ENCODE measurements around the gene BEST1.

BEST1 gene

DNA sequence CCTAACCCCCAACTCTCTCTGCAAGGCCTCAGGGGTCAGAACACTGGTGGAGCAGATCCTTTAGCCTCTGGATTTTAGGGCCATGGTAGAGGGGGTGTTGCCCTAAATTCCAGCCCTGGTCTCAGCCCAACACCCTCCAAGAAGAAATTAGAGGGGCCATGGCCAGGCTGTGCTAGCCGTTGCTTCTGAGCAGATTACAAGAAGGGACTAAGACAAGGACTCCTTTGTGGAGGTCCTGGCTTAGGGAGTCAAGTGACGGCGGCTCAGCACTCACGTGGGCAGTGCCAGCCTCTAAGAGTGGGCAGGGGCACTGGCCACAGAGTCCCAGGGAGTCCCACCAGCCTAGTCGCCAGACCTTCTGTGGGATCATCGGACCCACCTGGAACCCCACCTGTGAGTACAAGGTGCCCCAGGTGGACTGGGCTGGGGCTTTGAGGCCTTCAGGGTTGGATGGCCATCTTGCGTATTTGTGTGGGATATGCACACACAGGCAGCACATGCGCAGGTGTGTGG is at the start of gene BEST1:
Gene BEST1, plus strand, starts transcription at position 317 of the 513 bp plus-strand sequence. CDS start 1,456 bp downstream, outside the sequence.
- DNase-seq: no peak

DNA sequence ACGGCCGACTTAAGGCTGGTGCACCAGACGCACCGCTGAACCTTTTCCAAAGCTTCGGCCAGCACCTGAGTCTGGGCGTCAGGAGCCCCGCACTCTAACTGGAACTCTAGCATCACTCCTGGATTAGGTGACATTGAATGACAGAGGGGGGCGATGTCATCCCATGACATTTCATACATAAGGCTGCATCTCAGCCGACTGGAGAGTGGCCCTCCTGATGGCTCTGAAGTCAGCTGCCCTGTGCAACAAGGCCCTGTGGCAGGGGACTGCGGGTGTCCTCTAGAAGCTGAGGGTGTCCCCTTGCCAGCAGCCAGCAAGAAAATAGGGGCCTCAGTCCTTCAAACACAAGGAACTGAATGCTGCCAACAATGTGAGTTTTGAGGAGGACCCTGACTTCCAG is 48.8 kb upstream of the BEST1 start:
- no peak for DNase-seq

DNA sequence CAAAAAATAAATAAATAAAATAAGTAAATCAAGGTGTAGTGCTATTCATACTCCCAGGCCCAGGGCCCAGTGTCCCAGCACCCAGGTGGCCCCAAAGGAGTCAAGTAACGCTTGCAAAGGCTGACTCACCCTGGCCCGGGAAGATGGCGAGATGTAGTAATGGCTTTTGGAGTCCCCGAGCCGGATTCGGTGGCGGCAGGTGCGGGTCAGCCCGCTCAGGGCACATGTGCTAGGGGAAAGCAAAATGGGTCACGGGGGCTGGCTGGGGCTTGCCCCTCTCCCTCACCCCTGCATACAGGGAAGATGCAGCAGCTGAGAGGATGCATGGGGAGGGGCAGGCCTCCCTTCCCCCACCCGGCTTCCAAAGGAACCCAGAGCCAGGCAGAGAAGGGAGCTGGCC is 47.8 kb upstream of the BEST1 start:
- no peak for DNase-seq

DNA sequence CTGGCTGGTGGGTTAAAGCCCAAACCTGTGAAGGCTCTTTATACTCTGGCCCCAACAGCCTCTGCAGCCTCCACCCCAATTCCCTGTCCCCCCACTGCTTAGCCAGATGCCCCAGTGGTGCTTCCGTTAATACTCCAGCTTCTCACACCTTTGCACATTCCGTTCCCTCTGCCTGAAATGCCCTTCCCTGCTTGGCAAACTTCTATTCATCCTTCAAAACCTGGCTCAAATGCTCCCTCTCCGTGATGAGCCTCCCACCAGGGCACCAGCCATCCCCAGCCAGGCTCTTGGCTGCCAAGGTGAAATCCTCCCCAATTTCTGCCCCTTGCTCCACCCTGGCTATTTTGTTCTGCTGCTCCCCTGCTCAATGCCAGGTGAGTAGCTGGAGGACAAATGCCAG is 46.3 kb upstream of the BEST1 start:
- no peak for DNase-seq

DNA sequence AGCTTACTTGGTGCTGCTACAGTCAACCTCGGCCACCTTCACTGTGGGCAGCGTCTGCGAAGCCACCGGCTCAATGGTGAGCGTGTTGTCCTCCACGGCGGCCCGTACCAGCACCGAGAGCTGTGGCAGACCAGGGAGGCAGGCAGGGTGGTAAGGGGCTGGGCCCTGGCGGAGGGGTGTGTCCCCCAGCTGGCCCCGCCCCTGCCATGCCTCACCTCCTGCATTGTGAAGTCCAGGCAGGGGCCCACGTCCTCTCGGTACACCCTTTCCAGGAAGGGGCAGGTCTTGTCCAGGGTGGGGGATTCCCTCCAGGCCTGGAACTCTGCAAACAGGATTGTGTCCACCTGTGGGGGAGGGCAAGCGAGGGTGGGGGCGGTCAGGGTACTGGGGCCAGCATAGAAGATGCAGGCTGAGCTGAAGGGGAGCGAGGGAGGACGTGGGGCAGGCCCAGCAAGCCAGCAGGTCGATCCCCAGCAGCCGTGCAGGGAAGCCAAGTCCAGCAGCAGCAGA is 45.6 kb upstream of the BEST1 start:
- no peak for DNase-seq

DNA sequence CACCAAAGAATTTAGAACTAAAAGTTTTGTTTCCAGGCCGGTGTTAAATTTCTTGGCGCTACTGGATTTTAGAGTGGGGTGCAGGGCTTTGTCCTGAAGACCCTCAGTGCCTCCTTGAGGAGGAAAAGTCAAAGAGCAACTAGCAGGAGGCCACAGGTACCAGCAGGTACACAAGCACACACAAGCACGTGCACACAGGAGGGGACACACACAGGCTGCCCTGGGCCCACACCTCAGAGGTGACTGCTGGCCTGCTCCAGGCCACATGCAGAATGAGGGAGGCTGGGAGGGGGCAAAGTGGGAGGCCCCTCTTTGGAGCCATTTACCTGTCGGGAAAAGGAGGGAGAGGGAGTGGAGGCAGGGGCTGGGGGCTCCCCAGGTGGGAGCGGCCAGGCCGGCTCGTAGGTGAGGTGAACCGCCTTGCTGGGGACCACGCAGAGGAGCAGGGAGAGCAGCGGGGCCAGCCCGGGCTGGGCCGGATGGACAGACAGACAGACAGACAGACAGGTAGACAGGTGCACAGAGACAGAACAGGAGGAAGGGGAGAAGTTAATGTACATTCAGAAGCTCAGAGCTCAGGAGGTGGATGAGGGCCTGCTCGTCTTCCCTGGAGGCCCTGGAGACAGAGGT is 45.0 kb upstream of the BEST1 start:
- DNase-seq: no peak

DNA sequence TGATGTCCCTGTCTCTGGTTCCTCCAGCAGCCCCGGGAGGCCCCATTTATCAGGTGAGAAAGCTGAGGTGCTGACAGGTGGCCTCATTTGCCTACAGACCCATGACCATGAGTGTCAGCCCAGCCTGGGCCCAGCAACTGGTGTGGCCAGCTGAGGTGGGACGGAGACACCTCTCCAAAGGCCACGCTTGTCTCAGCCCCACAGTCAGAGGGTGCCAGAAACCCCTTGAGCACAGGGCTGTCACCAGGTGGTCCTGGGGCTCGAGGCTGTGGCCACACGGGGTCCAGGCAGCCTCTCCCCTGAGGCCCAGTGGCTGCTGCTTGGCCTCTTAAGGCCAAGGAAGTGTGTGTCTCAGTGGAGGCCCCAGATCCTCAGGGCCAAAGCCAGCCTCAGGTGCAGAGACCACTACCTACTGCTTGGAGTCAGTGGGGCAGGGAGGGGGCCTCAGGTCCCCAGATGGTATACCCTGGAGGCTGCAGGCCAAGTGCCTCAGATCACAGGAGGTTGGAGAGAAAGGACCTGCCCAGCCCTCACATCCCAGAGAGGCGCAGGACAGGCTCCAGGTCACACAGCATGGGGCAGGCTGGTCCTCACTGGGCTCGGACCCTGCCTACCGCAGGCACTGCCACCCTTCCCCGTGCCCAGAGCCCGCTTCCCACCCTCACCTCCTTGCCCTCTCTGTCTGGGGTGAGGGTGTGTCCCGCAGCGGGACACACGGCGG is 44.2 kb upstream of the BEST1 start:
- DNase-seq: no peak

DNA sequence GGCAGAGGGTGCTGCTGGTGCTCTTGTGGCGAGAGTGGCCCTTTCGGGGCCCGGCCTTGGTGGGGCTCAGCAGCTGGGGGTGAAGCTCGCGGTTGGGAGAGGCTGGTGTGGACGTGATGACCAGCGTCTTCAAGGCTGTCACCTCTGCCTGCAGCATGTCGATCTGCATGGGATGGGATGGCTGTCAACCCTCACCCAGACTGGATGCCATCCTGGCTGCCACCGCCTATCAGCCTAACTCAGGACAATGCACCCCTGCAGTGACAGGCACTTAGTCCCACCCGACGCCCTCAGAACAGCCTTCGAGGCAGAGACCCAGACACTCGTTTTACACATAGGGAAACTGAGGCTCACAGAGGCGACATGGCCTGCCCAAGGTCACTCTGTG is 43.6 kb upstream of the BEST1 start:
- no peak for DNase-seq

DNA sequence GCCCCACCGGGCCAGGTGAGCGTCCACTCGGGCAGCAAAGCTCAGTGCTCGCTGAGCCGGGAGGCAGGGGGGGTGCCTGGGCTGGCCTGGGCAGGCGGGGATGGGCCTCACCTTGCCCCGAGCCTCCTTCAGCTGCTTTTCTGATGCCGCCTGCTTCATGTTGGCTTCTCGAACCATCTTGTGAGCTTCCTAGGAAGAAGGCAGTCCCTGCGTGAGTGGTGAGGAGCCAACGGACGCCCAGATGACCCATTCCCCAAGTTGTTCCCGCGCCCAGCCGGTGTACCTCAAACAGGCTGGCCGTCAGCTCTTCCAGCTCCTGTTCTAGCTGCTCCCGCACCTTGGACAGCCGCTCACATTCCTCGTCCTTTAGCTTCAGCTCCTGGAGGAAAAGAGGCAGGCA is 42.9 kb upstream of the BEST1 start:
- no peak for DNase-seq

DNA sequence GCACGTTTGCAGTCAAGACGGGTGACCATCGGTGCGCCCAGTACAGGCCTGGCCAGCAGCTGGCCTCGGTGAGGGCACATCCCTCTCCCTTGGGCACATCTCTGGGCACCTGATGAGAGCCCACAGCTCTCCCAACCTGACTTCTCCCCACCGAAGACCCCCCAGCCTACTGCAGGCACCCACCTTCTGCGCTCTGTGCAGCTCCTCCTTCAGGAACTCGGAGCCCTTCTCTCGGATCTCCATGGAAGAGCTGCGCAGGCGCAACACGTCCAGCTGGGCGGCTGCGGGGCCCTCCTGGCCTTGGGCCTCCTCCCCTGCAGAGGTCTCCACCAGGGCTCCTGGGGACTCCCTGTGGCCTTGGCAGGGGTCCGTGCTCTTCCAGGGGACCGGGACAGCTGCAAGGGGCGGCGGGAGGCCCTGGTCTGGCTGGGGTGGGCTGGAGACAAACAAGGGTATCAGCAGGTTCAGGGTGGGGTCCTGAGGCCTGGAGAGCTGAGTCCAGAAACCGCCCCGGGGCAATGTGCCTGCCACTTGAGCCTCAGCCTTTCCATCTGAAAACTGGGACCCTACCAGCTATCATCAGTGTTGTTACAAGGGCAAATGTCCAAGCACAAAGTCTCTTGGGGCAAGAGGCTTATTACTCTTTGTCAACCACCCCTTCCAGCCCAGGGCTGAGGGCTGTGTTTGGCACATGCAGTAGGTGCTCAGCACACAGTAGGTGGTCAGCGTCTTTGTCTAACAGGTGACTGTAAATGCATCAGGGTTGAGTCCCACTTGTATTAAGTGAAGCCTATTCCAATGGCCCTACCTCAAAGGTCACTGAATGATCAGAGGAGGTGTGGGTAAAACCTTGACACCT is 42.1 kb upstream of the BEST1 start:
- no peak for DNase-seq

DNA sequence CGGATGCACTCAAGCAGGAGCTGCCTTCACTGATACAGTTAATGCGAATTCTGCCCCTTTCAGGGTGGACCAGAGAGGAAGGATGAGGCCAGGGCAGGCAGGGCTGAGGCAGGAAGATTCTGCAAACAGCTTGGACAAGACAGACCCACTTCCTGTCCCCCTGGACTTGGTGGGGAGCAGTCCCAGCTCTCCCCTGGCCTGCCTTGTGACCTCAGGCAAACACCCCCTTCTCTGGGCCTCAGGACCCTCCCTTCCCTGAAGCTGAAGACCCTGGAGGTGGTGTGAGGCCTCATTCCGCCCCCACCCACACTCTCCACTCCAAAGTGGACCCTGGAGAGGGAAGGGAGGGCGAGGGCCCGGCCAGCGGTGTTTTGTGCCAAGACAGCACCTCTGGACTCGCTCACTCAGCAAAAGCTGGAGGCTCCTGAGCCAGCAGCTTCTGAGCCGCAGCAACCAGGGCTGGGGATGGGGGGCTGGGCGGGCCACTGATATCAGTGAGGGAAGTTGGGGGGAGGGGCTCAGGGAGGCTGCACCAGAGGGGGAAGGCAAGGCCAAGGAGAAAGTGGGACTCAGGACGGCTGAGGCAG is 41.3 kb upstream of the BEST1 start:
- no peak for DNase-seq

DNA sequence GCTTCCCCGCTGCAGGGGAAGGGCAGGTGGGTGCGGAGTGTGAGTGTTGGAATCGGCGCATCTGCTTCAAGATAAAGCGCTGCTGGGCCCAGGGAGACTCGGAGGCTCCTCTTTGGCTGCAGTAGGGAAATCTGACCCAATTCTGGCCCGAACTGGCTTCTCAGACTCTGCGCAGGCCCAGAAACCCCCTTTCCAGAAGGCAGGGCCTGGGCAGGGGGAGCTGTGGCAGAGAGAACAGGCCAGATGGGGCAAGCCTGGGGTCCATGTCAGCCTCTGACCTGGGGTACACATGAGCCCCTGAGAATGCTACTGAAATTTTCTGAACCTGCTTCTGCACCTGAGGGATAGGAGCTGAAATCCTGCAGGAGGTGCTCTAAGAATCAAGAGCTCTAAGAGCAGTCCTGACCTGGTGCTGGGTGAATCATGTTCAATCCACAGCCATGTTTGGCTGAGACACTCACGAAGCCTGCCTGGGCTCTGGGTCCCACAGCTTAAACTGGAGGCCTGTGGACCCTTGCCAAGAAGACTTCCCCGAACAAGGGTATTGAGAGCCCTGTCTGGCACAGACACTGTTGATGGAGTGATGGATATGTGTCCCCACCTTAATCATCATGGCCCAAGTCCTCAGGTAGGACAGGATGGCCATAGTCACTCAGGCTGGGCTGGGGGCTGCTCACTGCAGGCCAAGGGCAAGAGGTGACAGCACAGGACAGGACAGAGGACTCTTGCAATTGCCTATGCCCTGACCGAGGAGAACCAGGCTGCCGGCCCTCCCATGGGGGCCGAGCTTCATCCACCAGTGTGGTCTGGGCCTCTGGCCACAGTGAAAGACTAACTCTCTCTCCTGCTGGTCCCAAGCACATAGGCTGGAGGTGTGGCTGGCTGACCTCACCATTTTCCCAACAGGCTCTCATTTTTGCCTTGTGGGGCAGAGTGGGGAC is 39.7 kb upstream of the BEST1 start:
- no peak for DNase-seq

DNA sequence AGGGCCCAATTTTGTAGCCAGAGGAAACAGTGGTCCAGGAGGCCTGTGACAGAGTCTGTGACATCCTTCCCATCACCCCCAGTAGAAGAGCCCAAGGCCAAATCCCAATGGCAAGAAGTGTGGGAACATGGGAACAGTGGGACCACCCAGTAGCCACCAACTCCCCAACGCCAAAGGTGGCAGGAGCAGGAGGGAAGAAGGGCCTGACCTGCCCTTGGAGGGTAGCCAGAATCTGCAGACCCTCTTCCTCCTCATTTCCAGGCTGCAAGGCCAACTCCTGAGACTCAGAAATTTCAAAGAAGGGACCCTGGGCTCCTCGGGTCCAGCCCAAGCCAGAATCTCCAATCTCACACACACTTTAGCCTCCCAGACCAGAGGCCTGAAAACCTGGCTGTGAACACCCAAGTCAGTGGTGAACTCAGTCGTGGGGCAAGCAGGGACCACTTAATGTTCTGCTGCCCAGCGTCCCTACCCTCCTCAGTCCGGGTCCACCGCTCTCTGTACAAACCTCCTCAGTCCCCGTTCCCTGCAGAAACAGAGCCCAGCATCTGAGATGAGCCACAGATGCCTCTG is 38.9 kb upstream of the BEST1 start:
- DNase-seq: no peak

DNA sequence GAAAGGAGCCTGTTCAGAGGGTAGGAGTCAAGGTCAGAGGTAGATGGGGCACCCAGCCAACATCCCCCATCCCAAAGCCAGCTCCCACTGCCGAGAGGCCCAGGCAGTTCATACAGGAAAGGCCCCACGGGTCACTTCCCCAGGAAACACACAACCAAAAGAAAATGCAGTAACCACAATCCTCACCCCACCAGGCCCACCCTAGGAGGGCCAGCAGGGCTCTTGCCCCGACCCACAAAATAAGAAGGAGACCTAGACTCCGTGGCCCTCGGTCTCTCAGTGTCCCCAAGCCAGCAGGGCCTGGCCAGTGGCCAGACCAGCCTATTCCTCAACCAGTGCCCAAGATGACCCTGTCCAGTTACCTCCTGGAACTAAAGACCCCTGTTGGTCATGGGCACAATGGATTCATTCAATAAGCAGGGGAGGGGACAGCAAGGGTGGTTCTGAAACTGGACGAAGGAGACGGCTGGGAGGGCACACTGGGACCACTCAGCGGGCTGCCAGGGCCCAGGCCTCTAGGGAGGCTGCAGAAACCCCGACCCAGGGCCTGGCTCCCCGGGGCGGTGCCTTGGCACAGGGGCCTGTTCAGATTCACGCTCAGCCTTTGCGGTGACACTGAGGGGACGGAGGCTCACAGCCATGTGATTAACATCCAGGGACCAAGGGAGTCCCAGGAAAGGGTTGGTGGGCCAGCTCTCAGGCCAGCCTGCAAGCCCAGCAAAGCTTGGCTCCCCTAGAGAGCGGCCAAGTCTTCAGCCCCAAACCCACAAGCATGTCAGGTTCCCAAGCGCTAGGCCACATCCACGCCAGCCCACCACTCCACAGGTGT is 38.2 kb upstream of the BEST1 start:
- no peak for DNase-seq

DNA sequence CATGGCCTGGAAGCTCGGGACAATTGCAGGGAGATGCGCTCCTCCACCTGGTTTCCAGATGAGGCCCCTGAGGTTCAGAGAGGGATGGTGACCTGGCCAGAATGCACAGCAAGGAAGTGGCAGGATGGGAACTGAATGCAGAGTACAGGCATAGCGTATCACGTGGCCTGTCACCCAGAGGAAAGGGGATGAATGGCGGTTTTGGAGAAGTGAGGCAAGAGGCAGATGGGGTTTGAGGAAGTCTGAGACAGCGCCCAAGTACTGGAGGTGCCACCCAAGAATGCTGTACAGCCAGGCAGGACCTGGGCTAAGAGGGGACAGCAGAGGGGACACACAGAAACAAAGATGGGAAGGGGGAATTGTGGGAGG is 37.6 kb upstream of the BEST1 start:
- DNase-seq: no peak

DNA sequence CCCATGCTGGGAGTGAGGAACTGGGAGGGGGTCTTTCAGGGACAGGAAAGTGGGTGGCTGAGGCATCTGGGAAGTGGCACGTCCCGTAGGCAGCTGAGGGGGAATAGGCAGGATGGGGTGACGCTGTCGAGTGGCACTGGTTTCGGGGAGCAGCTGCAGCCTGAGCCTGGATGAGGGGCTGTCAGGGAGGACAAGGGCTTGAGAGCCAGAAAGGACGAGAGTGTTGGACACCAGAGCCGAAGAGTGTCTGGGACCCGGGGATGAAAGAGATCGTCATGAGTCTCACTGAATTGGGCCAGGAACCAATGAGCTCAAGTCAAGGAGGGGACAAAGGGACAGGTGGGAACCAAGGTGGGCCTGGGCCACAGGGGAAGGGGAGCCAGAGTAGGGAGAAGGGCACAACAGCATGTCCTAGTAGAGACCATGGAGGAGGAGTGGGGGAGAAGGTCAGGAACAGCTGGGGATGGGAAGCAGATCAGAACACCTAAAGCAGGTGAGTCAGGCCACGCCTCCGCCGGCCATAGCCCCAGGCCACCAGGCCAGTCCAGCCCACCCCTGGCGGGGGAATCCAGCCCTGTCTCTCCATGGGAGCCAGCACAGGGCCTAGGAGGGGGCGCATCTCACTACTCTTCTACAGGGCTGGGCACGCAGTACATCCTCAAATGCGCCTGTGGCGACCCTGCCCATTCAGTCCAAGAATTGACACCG is 37.0 kb upstream of the BEST1 start:
- DNase-seq: no peak

DNA sequence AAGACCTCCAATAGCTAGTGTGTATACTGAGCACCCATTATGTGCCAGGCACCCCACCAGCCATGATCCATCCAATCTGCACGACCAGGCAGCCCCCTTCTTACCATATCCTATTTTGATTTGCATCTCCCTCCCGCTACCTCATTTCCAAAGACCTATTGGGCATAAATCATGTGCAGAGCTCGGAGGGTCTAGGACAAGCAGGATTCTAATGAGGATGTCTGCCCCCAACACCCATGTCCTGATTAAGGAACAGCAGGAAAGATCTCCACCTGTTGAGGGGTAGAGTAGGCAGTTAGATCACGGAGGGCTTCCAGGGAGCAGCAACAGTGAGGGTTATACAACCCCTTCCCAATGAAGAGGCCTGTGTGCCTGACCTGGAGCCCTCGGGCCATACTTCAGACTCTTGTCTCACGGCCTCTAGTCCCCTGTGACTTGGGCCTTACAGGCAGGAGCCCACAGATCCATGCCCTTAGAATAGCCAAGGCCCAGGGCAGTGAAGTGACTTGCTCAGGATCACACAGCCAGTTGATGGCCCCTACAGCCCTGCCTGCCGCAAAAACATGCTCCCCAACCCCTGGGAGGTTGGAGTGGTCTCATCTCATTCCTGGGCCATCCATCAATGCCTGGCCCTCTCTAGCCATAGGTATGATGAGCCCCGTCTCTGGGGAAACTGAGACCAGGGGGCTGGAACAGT is 36.3 kb upstream of the BEST1 start:
- DNase-seq: no peak

DNA sequence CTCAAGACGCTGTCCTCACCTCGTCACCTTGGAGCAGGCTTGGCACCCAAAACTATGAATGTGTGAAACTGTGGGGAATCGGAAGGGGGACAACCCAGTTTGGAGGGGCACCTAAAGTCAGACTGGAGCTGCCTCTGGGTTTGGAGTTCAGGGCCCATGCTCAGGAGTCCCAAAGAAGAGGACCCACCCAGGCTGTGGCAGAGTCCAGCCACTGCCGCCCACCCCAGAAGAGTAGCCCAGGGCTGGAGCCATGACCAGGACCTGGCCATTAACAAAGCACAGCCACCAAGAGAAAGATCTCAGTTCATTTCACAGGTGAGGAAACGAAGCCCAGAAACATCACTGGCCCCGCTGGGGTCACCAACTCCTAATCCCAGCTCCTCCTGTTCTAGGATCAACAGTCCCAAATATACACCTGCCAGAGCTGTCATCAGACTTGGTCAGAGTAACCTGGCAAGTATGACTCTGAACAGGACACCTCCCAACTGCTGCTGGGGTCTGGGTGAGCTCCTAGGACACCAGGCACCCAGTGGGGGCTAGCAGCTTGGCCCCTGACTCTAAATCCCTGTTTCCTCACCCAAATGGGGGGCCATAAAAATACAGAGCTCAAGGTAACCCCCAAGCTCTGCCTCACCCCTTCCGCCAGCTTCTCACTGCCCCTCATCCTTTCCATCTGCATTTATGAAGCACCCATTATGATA is 35.5 kb upstream of the BEST1 start:
- no peak for DNase-seq
